ENCODE measurements around the gene MPP4. TPM values are rescaled to one million over a fixed set of nuclear protein-coding genes. Genes with fewer than 3 reads are reported as not detected.

The MPP4 gene
- total RNA-seq, 1 experiment from 2014 or later: 0.16 TPM

GRCh38 chr2:201715459-201715858 is 17.0 kb upstream of the MPP4 start:
- H3K36me3 ChIP-seq (ENCODE audit: control insufficient read depth, insufficient read depth, low read length): peaks cover 3% of the 10 kb centered on the region; the same call in 1 of the 2 replicates
- no peaks in the 10 kb centered on the region for H3K27me3 ChIP-seq (replicated peaks; ENCODE audit: control insufficient read depth, insufficient read depth, low read length)
- peak; percentile 64 to 66 for DNase-seq
- peaks cover 7% of the 10 kb centered on the region; the same call in 1 of the 2 replicates for H3K4me1 ChIP-seq
- H3K4me1 Mint-ChIP-seq (ENCODE audit: low read depth, unreplicated experiment): peaks cover 8% of the 10 kb centered on the region
- POLR2A ChIA-PET: no interaction called here
- no peak overlapping the region for H3K4me3 ChIP-seq (ENCODE audit: low read depth, low read length)
- peak; percentile 51 to 61 for TF ChIP-seq CTCF (IDR thresholded peaks at IDR 0.05; ENCODE audit: insufficient read depth in 1 of 2, low read depth in 1 of 2, low read length in 1 of 2, severe bottlenecking in 1 of 2, unreplicated experiment in 1 of 2)
- no peak overlapping the region for H3K27ac Mint-ChIP-seq (ENCODE audit: unreplicated experiment)
- no TSS peak for BruUV-seq (replicated peaks)
- no peaks in the 10 kb centered on the region for H3K27me3 Mint-ChIP-seq (ENCODE audit: insufficient read depth, unreplicated experiment)
- peaks cover 61% of the 10 kb centered on the region for H3K36me3 Mint-ChIP-seq (ENCODE audit: insufficient read depth, unreplicated experiment)
- intact Hi-C loops (cut with micrococcal nuclease; ENCODE audit: unreplicated experiment): loop anchor here (1.0 to 10.0 kb wide), 3 partner anchors 35 to 479 kb away; no protein-coding TSS in a partner anchor
- CTCF ChIA-PET: no interaction called here
- no peak overlapping the region for H3K4me3 Mint-ChIP-seq (ENCODE audit: unreplicated experiment)
- no peaks in the 10 kb centered on the region for H3K9me3 Mint-ChIP-seq (ENCODE audit: unreplicated experiment)
- H3K9me3 ChIP-seq: no peaks in the 10 kb centered on the region

GRCh38 chr2:201712726-201713125 is 14.3 kb upstream of the MPP4 start:
- ChIA-PET CTCF (no interaction called here), POLR2A (no interaction called here)
- H3K4me1 ChIP-seq: peaks cover 7% of the 10 kb centered on the region; the same call in 1 of the 2 replicates
- no peak for DNase-seq
- intact Hi-C loops (cut with micrococcal nuclease; ENCODE audit: unreplicated experiment): loop anchor here (10.0 kb wide), 1 partner anchor 298 kb away; no protein-coding TSS in a partner anchor
- no peaks in the 10 kb centered on the region for H3K27me3 ChIP-seq (replicated peaks; ENCODE audit: control insufficient read depth, insufficient read depth, low read length)
- BruUV-seq (replicated peaks): no TSS peak
- no peak overlapping the region for H3K4me3 ChIP-seq (ENCODE audit: low read depth, low read length)
- peaks cover 3% of the 10 kb centered on the region; the same call in 1 of the 2 replicates for H3K36me3 ChIP-seq (ENCODE audit: control insufficient read depth, insufficient read depth, low read length)
- Mint-ChIP-seq H3K27me3 (ENCODE audit: insufficient read depth, unreplicated experiment) (no peaks in the 10 kb centered on the region), H3K4me1 (ENCODE audit: low read depth, unreplicated experiment) (peaks cover 8% of the 10 kb centered on the region), H3K4me3 (ENCODE audit: unreplicated experiment) (no peak overlapping the region), H3K27ac (ENCODE audit: unreplicated experiment) (no peak overlapping the region), H3K9me3 (ENCODE audit: unreplicated experiment) (no peaks in the 10 kb centered on the region), H3K36me3 (ENCODE audit: insufficient read depth, unreplicated experiment) (peaks cover 52% of the 10 kb centered on the region)
- no peak for TF ChIP-seq CTCF (IDR thresholded peaks at IDR 0.05; ENCODE audit: insufficient read depth in 1 of 2, low read depth in 1 of 2, low read length in 1 of 2, severe bottlenecking in 1 of 2, unreplicated experiment in 1 of 2)
- H3K9me3 ChIP-seq: no peaks in the 10 kb centered on the region

GRCh38 chr2:201709747-201710146 is 11.3 kb upstream of the MPP4 start:
- H3K4me3 Mint-ChIP-seq (ENCODE audit: unreplicated experiment): no peak overlapping the region
- H3K4me3 ChIP-seq (ENCODE audit: low read depth, low read length): no peak overlapping the region
- H3K9me3 Mint-ChIP-seq (ENCODE audit: unreplicated experiment): no peaks in the 10 kb centered on the region
- no peaks in the 10 kb centered on the region for H3K9me3 ChIP-seq
- POLR2A ChIA-PET: no interaction called here
- no peak for TF ChIP-seq CTCF (IDR thresholded peaks at IDR 0.05; ENCODE audit: insufficient read depth in 1 of 2, low read depth in 1 of 2, low read length in 1 of 2, severe bottlenecking in 1 of 2, unreplicated experiment in 1 of 2)
- H3K36me3 ChIP-seq (ENCODE audit: control insufficient read depth, insufficient read depth, low read length): peaks cover 3% of the 10 kb centered on the region
- intact Hi-C loops (cut with micrococcal nuclease; ENCODE audit: unreplicated experiment): loop anchor here (10.0 kb wide), 1 partner anchor 295 kb away; no protein-coding TSS in a partner anchor
- no peak overlapping the region for H3K27ac Mint-ChIP-seq (ENCODE audit: unreplicated experiment)
- BruUV-seq (replicated peaks): no TSS peak
- H3K4me1 Mint-ChIP-seq (ENCODE audit: low read depth, unreplicated experiment): no peaks in the 10 kb centered on the region
- H3K36me3 Mint-ChIP-seq (ENCODE audit: insufficient read depth, unreplicated experiment): peaks cover 46% of the 10 kb centered on the region
- no peaks in the 10 kb centered on the region for H3K27me3 Mint-ChIP-seq (ENCODE audit: insufficient read depth, unreplicated experiment)
- CTCF ChIA-PET: interaction anchor here (0.6 kb wide), 1 partner anchor 242 kb away, joined by 3 read pairs; no protein-coding TSS in a partner anchor
- H3K4me1 ChIP-seq: no peaks in the 10 kb centered on the region
- no peaks in the 10 kb centered on the region for H3K27me3 ChIP-seq (replicated peaks; ENCODE audit: control insufficient read depth, insufficient read depth, low read length)
- no peak for DNase-seq

Measured in Caco-2 (cell line).